Esophagus muscularis mucosa (tissue), 3 donors: Measurements from ENCODE around the gene SPDYE17.
"Not testable (repeated sequence)": the region's sequence is repeated elsewhere in the genome, so short reads cannot be mapped to it uniquely, and the experiment has no call there.

Source experiments
- CTCF ChIP-seq, 3 experiments: fragments of 200-600 bp in 2 of 3; fragments of 450-650 bp in 1 of 3; sonication (generic) in 2 of 3; IDR thresholded peaks; one replicate each; pipeline ENCODE4 v1.5.1; 2017 to 2019; ENCODE audit warnings: antibody characterized with exemption in 3 of 3, mild to moderate bottlenecking in 2 of 3, moderate library complexity in 1 of 3
- POLR2AphosphoS5 ChIP-seq, 2 donors: sonication (generic); formaldehyde crosslinking; IDR thresholded peaks; one replicate each; pipeline ENCODE4 v1.6.1; 2017; ENCODE audit warnings: antibody characterized with exemption in 2 of 2

DNA sequence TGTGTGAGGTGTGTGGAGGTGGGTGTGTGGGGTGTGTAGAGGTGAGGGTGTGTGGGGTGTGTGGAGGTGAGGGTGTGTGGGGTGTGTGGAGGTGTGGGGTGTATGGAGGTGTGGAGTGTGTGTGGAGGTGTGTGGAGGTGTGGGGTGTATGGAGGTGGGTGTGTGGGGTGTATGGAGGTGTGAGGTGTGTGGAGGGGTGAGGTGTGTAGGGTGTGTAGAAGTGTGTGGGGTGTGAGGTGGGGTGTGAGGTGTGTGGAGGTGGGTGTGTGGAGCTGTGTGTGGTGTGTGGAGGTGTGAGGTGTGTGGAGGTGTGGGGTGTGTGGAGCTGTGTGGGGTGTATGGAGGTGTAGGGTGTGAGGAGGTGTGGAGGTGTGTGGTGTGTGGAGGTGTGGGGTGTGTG is 35.2 kb downstream of the SPDYE17 start:
- not testable (repeated sequence) for TF ChIP-seq CTCF, POLR2AphosphoS5 (IDR thresholded peaks at IDR 0.05)
